ENCODE data around the gene CRYBA1.
"Not testable (repeated sequence)": the region's sequence is repeated elsewhere in the genome, so short reads cannot be mapped to it uniquely, and the experiment has no call there.

The CRYBA1 gene

DNA sequence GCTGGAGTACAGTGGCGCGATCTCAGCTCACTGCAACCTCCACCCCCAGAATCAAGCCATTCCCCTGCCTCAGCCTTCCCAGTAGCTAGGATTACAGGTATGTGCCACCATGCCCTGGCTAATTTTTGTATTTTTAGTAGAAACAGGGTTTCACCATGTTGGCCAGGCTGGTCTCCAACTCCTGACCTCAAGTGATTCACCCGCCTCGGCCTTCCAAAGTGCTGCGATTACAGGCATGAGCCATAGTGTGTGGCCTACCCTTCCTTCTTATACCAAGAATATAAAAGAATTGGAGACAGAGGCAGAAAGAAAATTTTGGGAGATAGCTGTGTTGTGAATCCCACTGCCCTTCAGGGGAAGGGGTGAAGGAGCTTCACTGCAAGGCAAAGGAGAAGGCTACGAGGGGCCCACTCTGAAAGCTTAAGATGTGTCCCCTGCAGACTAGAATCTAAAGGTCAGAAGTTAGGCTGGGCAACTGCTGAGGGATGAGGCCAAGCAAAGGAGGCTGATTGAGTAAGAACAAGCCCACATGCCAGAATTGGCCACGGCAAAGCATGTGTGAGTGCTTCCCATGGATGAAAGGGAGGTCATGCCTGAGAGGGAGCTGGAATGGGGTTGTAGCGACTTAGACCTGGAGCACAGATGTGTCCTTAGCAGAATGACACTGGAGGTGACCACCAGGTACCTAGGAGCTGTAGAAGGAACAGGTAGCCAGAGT is 8.4 kb upstream of the CRYBA1 start:
- no peak for DNase-seq (ENCODE audit: low read depth)

DNA sequence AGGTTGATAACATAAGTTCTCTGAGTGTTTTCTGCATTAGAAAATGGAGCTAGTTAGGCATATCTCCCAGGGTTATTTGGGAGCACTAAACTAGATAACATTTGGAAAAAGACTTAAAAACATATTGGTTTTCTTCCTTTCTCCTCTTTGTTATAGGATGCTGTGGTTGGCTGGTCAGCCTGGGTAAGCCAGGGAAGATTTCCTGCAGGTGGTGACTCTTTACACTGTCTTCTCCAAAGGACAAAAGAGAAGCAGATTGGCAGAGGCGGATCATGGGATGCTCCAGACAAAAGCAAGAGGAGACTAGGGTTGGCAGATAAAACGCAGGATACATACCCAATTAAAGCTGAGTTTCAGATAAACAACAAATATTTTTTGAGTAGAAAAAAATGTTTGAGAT is 6.2 kb upstream of the CRYBA1 start:
- DNase-seq (ENCODE audit: low read depth) = no peak

DNA sequence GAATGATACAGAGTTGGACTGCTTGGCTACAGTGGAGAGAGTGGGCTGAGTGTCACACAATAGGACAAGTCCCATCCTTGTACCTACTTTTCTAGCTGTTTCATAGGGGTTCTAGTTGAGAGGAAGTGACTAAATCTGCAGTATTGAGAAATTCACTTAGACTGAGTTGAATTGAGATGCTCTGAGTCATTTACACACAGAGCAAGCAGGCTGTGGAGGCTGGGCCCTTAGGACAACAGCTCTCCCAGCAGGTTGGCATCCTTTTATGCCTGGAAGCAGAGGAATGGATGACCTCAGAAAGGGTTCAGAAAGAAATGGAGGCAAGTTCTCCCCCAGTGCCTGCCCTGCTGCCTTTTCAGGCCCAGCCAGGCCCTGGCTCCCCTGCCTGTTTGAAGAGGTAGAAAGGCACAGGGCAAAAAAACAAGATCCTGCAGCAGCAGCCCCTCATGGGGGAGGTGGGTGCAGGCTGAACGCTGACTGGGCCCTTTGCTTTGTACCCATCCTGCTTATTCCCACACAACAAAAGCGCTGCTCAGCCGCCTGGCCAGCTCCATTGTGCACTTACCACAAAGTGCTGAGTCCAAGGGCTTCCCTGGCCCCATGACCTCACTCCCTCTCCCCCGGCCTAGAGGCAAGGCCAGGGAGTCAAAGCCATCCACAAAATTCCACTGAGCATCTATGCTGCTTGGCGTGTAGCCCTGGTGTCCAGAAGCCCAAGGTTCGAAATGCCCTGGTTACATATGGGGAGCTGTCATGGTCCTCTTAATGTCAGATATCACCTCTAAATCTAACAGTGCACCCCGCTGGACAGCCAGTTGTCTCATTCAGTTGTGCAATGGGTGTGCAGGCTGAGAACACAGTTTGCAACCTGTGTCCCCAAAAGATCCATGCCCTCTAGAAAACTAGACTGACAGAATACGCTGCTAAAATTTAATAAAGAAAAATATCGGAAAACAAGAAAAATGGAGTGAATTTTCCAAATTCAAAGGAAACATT is 5.4 kb upstream of the CRYBA1 start:
- DNase-seq (ENCODE audit: low read depth) = no peak

DNA sequence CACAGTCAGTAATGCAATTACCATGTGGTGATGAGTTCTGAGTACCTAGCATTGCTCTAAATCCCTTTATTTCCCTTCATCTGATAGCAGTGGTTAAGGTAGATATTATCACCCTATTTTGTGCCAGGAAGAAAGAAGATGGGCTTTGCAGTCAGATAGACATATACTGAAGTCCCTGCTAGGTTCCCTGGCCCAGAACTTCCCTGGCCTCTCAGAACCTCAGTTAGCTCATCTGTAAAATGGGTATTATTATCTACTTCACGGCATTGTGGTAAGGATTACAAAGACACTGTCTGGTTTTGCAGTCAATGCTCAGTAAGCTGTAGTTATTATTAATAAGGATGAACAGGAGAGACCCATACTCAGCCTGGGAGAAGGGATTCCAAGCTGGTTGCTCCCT is 4.6 kb upstream of the CRYBA1 start:
- DNase-seq (ENCODE audit: low read depth) = no peak

DNA sequence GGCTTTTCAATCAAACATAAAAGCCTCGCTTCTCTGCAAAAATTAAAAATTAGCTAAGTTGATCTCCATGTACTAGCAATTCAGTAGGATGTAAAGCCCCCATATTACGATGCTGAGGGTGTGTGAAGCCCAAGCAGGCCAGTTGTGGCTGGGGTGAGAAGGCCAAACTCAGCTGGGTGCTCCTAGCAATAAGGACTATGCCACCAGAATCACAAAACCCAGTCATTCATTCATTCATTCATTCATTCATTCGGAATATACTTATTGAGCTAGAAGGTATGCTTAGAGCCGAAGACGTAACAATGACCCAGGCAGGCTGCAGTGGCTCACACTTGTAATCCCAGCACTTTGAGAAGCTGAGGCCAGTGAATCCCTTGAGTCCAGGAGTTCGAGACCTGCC is 3.9 kb upstream of the CRYBA1 start:
- DNase-seq (ENCODE audit: low read depth) = no peak

DNA sequence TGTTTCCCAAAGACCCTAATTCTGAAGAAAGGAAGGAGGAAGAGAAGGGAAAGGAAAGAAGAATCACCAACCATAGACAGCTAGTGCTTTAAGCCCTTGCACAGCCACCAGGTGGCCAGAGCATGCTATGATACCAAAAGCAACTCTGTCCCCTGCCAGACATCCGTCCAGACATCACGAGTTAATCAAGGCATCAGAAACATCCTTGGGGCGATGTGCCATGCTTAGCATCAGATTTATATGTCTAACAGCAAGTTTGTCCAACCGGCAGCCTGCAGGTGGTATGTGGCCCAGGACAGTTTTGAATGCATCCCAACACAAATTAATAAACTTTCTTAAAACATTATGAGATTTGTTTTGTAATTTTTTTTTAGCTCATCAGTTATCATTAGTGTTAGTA is 2.9 kb upstream of the CRYBA1 start:
- DNase-seq (ENCODE audit: low read depth) = no peak

DNA sequence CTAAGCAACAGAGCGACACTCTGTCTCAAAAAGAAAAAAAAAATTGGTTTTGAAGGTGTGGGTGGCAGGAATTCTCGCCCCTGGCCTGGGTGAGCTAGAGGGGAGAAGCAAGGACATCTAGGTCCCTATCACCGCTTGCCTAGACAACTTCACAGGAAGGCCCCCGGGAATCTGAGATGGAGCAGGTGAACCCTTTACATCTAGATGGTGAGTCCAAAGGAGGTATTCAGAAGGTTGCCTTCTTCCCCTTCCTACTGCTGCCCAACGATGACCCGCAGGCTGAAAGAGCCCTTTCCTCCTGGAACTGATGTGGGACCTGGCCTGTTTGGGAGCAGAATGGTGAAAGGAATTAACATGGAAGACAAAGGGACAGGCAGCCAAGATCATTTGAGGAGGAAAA is 1.3 kb upstream of the CRYBA1 start:
- DNase-seq (ENCODE audit: low read depth) = no peak

DNA sequence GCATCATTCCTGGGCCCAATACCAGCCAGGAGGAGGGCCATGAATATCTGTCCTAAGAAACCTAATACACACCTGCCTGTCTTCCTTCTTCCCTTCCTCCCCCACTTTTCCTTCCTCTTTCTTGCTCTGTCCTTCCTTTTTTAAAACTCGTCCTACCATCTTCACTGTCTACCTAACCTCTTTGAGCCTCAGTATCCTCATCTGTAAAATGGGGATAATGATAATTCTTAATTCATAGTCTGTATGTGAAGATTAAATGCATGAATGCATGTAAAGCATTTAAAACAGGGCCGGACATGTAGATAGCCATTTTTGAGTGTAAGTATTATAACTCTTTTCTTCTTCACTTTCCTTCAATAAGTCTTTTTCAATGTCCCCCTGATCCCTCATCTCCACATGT is 560 bp downstream of the CRYBA1 start:
- DNase-seq (ENCODE audit: low read depth) = no peak

DNA sequence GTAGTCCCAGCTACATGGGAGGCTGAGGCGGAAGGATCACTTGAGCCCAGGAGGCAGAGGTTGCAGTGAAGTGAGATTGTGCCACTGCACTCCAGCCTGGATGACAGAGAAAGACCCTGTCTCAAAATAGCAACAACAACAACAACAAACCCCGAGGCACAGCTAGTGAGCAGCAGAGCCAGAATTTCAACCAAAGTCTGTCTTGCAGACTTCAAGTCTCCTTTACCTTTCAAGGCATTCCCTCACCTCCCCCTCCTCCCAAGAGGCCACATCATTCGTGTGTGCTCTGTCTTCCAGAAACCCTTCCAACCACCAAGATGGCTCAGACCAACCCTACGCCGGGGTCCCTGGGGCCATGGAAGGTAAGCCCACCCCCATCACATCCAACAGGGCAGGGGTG is 2.2 kb downstream of the CRYBA1 start:
- DNase-seq (ENCODE audit: low read depth) = no peak

DNA sequence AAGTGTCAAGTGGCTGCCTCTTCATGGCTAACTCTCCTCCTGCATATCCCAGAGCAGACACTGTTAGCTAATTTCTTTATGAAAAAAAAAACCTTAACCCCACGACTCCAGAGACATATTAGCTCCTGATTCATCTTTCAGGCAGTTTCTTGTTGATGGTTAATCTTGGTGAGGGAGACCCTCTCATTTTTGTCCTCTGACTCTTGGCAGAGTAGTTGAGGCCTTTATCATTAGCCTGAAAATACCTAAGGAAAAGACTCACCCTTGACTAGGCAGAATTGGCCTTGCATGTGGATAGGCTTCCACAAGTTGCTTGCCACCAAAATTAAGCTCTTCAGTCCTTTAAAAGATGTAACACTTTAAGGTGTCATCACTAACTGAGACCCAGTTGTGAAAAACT is 4.0 kb downstream of the CRYBA1 start:
- DNase-seq (ENCODE audit: low read depth) = no peak

DNA sequence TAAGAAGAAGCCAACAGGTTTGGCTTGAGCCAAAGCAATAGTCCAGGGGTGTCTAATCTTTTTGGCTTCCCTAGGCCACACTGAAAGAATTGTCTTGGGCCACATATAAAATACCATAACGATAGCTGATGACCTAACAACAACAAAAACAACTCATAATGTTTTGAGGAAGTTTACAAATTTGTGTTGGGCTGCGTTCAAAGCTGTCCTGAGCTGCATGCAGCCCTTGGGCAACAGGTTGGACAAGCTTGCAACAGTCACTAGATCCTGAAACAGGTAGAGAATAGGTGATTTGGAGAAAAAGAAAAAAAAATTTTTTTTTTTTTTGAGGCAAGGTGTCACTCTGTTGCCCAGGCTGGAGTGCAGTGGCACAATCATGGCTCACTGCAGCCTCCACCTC is 4.5 kb downstream of the CRYBA1 start:
- DNase-seq (ENCODE audit: low read depth) = no peak

DNA sequence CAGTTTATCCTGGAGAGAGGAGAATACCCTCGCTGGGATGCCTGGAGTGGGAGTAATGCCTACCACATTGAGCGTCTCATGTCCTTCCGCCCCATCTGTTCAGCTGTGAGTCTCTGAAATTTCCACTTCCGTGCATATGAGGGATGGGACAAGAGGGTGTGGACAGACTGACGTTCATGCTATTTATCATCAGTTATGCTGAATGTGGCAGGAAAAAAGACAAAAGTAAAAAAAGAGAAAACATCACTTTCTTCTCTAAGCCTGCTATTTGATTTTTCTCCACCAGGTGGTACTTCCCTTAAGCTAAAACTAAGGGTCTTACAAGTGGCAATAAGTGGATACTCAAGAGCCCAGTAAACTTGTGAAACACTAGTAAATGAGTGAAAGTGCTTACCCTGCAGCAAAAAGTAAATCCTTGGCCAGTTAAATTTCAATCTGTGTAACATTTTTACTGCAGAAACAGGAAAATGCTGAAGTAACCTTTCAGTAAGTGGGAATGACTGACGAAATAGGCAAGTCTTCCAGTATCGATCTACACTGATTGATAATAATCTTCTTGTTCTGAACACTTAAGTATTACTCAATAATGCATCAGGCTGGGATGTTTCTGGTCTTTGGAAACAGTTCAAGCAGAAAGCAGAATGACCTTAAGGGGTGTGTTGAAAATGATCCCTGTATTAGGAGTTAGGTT is 5.6 kb downstream of the CRYBA1 start:
- no peak for DNase-seq (ENCODE audit: low read depth)

DNA sequence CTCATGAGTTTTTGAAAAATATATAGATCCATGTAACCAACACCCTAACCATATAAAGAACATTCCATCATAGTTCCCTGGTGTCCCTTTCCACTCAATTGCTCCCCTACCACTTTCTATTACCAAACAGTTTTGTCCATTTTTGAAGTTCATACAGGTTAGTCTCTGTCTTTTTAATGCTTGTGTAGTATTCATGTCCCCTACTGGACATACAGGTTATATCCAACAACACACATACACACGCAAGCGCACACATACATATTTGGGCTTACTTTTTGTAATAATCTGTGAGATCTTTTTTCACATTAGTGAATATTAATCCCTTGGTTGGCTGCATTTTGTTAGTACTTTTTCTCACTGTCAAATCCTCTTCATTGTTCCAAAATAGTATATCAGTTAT is 6.4 kb downstream of the CRYBA1 start:
- DNase-seq (ENCODE audit: low read depth) = no peak

DNA sequence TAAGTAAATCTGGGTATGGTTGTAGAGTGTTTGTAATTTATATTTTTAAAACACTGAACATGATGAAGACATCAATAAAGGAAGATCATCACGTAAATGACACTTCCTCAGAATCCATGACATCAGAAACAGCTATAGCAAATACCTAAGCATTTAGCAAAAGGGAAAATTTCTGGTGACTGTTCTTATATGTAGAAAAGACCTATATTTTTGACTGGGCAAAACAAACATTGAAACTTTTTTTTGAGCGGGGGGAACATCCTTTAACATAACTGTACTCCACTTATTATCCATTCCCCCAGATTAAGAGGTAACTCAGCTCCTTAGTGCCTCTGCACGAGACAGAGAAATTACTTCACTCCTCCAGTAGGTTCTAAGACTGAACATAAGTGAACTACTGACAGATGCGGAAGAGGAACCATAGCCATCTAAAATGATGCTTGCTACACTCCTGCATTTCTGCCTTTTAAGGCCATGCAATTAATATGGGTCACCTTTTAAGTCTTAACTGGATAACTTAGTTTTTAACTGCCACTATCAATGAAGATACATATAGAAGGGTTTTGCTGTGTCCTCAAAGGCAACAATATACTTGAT is 9.4 kb downstream of the CRYBA1 start:
- no peak for DNase-seq (ENCODE audit: low read depth)

DNA sequence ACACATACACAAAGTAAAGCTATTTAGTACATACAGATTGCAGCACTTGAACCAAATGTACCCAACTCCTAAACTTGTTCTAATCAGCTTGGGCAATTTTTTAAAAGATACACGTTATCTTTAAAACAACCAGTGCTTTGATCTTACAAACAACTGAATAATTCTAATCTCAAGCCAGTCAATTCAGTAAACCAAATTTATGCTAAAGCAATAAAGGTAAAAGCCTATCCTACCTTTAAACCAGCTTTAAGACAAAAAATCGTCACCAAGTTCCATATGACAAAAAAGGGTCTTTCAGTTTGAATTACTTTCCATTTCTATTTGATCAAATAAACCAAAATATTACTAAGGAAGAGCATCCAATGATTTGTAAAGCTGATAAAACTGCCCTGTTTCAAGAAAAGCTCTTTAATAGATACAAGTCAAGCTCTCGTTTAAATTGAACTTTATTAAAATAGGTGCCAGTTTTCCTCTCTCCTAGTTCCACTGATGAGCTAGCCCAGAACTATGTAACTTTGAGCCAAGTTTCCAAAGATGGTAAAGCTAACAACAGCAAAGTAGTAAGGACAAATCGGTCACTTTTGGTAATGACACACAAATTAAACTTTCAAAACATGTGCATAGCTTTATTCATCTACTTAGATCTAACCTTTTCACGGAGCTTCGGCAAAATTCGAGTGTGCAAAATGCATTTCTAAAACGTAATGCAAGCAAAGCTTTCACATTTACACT is 10.2 kb downstream of the CRYBA1 start:
- DNase-seq (ENCODE audit: low read depth) = no peak

DNA sequence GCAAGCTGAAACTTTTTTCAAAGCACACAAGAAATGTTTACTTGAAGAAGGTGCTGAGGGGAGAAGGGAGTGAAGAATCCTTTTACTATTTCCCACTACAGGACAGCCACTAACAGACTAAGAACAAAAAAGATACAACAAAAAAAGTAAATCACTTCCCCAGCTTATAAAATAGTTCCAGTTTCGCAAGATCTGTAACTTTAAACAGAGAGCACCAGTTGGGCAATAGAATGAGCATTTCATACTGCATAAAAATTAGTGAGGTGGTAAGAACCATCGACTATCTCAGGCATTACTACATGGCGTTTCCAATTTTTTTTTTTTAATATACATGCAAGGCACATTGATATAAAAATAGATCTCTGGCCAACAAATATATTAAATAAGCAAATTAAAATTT is 11.1 kb downstream of the CRYBA1 start:
- DNase-seq (ENCODE audit: low read depth) = no peak

DNA sequence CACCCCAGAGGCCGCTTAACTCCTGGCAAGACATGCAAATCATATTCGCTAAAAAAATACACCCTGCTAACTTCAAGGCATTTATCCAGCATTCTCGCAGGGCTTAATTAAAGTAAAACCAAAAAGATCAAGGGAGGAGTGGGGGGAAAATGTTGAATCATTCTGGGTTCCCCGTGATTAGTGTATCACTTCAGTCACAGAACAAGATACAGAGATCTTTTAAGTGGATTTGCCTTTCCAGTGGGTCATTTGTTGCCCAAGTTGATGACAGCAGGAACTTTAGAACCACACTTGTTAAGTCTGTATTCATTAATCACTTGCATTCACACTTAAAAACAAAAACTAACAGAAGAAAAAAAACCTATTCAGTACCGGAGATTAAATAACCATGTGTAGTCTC is 17.3 kb downstream of the CRYBA1 start:
- no peak for DNase-seq (ENCODE audit: low read depth)

DNA sequence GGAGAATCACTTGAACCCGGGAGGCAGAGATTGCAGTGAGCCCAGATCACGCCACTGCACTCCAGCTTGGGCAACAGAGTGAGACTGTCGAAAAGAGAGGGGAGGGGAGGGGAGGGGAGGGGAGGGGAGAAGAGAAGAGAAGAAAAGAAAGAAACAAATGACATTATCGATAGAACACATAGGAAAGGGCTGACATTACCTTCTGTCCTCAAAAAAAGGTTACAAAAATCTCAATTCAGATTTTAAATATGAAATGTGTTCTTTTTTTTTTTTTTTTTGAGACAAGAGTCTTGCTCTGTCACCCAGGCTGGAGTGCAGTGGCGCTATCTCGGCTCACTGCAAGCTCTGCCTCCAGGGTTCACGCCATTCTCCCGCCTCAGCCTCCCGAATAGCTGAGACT is 25.3 kb downstream of the CRYBA1 start:
- DNase-seq (ENCODE audit: low read depth) = not testable (repeated sequence)

DNA sequence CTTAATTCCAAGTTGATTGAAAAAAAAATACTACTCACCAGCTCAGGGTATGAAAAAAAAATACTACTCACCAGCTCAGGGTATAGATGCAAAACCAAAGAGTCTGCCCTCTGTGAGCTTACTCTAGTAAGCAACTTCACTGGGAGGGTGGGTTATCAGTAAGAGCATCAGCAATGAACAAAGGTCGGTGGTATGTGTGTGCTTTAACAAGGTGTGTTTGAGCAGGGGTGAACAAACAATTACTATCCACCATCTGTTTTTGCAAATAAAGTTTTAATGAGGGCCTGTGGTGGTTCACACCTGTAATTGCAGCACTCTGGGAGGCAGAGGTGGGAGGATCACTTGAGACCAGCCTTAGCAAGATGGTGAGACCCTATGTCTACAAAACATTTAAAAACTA is 27.3 kb downstream of the CRYBA1 start:
- no peak for DNase-seq (ENCODE audit: low read depth)

DNA sequence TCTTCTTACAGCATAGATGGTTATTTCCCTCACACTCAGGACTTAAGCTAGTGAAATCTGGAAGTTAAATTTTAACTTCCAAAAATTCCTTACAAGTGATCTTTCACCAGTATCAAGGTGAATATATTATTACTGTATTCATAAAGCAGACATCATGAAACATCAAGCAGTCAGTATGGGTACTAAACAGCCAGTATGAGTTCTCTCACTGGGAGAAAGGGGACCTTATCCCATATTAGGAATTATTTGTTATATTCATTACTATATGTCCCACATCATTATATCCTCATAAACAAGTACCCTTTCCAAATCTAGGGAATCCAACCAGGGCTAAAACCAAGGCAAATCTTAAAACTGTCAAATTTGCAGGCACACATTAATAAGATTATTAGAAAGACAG is 32.0 kb downstream of the CRYBA1 start:
- no peak for DNase-seq (ENCODE audit: low read depth)

DNA sequence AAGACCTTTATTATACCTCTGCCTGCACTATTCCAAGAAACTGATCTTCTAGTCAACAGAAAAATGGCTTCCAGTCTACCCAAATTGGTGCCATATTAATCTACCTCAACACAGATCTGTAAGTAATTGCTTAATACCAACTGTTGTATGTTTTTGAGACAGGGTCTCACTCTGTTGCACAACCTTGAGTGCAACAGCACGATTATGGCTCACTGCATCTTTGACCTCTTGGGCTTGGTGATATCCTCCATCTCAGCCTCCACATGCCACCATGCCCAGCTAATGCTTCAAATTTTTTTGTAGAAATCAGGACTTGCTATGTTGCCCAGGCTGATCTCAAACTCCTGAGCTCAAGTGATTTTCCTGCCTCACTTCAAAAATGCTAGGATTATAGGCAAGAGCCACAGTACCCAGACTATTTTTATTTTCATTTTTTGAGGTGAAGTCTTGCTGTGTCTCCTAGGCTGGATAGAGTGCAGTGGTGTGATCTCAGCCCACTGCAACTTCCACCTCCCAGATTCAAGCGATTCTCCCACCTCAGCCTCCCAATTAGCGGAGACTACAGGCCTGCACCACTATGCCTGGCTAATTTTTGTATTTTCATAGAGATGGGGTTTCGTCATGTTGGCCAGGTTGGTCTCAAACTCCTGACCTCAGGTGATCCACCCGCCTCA is 32.9 kb downstream of the CRYBA1 start:
- no peak for DNase-seq (ENCODE audit: low read depth)

Measured in stimulated activated CD8-positive, alpha-beta memory T cell treated with anti-CD3 and anti-CD28 coated beads, Interleukin-4, amount 100 ng/mL, for 24 hours (primary cell).